Spinal cord (tissue), 10 donors: ENCODE results near the gene C1QTNF4. TPM values are rescaled to one million over a fixed set of nuclear protein-coding genes. Genes with fewer than 3 reads are reported as not detected.
A peak's percentile ranks its signal among the peaks of the same experiment; 100 is the strongest.
"Not testable (repeated sequence)": the region's sequence is repeated elsewhere in the genome, so short reads cannot be mapped to it uniquely, and the experiment has no call there.

Source experiments
- DNase-seq, 6 donors: peaks; one replicate each; pipeline versions ENCODE4 v3.0.0 to v3.0.0-alpha.2; 2013 to 2015; ENCODE audit warnings: low spot score in 6 of 6, low read depth in 4 of 6
- H3K27ac ChIP-seq: one replicate; pipeline ENCODE4 v1.5.1; 2013; ENCODE audit warnings: low read depth, low read length, control low read depth
- H3K27me3 ChIP-seq: one replicate; pipeline ENCODE4 v1.6.1; 2013; ENCODE audit warnings: low read length; ENCODE audit not compliant: control insufficient read depth, insufficient read depth
- H3K36me3 ChIP-seq: one replicate; pipeline ENCODE4 v1.6.1; 2013; ENCODE audit warnings: low read length; ENCODE audit not compliant: control insufficient read depth, insufficient read depth
- H3K4me1 ChIP-seq: one replicate; pipeline ENCODE4 v1.6.1; 2013; ENCODE audit warnings: low read length; ENCODE audit not compliant: control insufficient read depth, insufficient read depth
- H3K4me3 ChIP-seq: one replicate; pipeline ENCODE4 v1.5.1; 2013; ENCODE audit warnings: low read depth, low read length, control low read depth
- H3K9me3 ChIP-seq: one replicate; pipeline ENCODE4 v1.6.1; 2013; ENCODE audit warnings: low read length; ENCODE audit not compliant: control insufficient read depth, insufficient read depth
- WGBS: methylation state at CpG from one replicate; pipeline ENCODE4 v1.1.5; 2013; ENCODE audit warnings: missing lambda C conversion rate; ENCODE audit not compliant: insufficient coverage; 5-methylcytosine and 5-hydroxymethylcytosine counted together
- polyA plus RNA-seq, 2 donors: library from polyadenylated mRNA; unstranded; fragments of 120-200 nt; gene quantifications; one replicate each; pipeline ENCODE4 v1.2.1, GENCODE V29; 2013; ENCODE audit not compliant: insufficient read length in 2 of 2
- total RNA-seq, 2 donors: library from RNA; depleted of rRNA in 1 of 2; stranded (reverse); fragments of 120-200 nt in 1 of 2; fragments of >200 nt in 1 of 2; gene quantifications; one replicate each; pipeline versions ENCODE4 v1.2.3 to v1.2.4, GENCODE V29; 2013 to 2014
- donor health status: healthy.

C1QTNF4 gene
- total and polyA plus RNA-seq, 4 donors = 15.8 to 113 (median 63.3) TPM

- no peak overlapping the region for H3K27ac ChIP-seq
- peaks cover 55% of the 10 kb centered on the region for H3K36me3 ChIP-seq
- no CpG with 5 or more reads among the region's 1 CpG for WGBS
- H3K9me3 ChIP-seq = no peaks in the 10 kb centered on the region
- no peak for DNase-seq
- H3K4me3 ChIP-seq = no peak overlapping the region
- H3K4me1 ChIP-seq = peaks cover 11% of the 10 kb centered on the region
- no peaks in the 10 kb centered on the region for H3K27me3 ChIP-seq
Observed at GRCh38 chr11:47571895-47572294, 22.3 kb downstream of the C1QTNF4 start.

- no peaks in the 10 kb centered on the region for H3K9me3 ChIP-seq
- peaks cover 52% of the 10 kb centered on the region for H3K36me3 ChIP-seq
- peaks cover 12% of the 10 kb centered on the region for H3K4me1 ChIP-seq
- H3K27me3 ChIP-seq = no peaks in the 10 kb centered on the region
- no peak overlapping the region for H3K27ac ChIP-seq
- no peak overlapping the region for H3K4me3 ChIP-seq
- DNase-seq = no peak
- 69% methylated on average over 3 of the region's 4 CpGs for WGBS
Observed at GRCh38 chr11:47571357-47571729, 22.9 kb downstream of the C1QTNF4 start.

GRCh38 chr11:47570651-47571356 lies 23.4 kb downstream of the C1QTNF4 start:
- no peaks in the 10 kb centered on the region for H3K27me3 ChIP-seq
- H3K36me3 ChIP-seq = peaks cover 47% of the 10 kb centered on the region
- 100% methylated on average over 1 of the region's 3 CpGs for WGBS
- no peaks in the 10 kb centered on the region for H3K9me3 ChIP-seq
- no peak overlapping the region for H3K4me3 ChIP-seq
- no peak overlapping the region for H3K27ac ChIP-seq
- no peak for DNase-seq
- H3K4me1 ChIP-seq = peaks cover 18% of the 10 kb centered on the region

DNA sequence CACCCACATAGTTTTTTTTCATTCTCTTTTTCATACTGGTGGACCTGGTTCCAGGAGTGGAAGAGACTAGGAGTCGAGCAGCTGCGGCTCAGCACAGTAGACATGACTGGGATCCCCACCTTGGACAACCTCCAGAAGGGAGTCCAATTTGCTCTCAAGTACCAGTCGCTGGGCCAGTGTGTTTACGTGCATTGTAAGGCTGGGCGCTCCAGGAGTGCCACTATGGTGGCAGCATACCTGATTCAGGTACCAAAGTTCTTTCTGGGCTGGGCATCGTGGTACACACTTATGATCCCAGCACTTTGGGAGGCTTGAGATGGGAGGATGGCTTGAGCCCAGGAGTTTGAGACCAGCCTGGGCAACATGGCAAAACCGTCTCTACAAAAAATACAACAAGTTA lies 24.6 kb downstream of the C1QTNF4 start:
- Histone ChIP-seq H3K4me1 (peaks cover 27% of the 10 kb centered on the region), H3K27ac (no peak overlapping the region), H3K27me3 (no peaks in the 10 kb centered on the region), H3K36me3 (peaks cover 35% of the 10 kb centered on the region), H3K9me3 (no peaks in the 10 kb centered on the region), H3K4me3 (no peak overlapping the region)
- DNase-seq = no peak
- over 99% methylated on average over 7 of the region's 7 CpGs for WGBS

DNA sequence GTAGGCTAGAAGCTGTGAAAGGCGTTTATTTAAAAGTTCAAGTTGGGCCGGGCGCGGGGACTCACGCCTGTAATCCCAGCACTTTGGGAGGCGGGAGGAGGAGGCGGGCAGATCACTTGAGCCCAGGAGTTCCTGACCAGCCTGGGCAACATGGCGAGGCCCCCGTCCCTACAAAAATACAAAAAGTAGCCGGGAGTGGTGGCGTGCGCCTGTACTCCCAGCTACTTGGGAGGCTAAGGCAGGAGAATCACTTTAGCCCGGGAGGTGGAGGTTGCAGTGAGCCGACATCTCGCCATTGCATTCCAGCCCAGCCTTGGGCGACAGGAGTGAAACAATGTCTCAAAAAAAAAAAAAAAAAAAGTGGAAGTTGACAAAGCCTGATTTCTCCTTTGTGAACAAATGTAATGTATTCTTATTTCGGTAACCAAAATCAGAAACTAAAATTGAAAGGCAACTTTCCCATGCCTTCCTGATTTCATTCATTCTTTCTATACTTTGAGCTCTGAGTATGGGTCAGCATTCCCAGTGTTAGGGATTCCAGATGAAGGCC lies 28.0 kb downstream of the C1QTNF4 start:
- 48% methylated on average over 12 of the region's 17 CpGs for WGBS
- Histone ChIP-seq H3K4me1 (peaks cover 16% of the 10 kb centered on the region), H3K36me3 (peaks cover 19% of the 10 kb centered on the region), H3K4me3 (peak overlapping the region; percentile 74), H3K27me3 (no peaks in the 10 kb centered on the region), H3K27ac (no peak overlapping the region), H3K9me3 (no peaks in the 10 kb centered on the region)
- DNase-seq = no peak

GRCh38 chr11:47565340-47566148 lies 28.7 kb downstream of the C1QTNF4 start, which contains the start of gene PTPMT1:
Gene PTPMT1, plus strand, starts transcription at chr11:47565599. Its CDS starts 24 bp downstream, at chr11:47565623.
- Histone ChIP-seq H3K36me3 (peaks cover 19% of the 10 kb centered on the region), H3K4me1 (peaks cover 16% of the 10 kb centered on the region), H3K27ac (peak within 1 kb of the TSS; percentile 82), H3K4me3 (peak within 1 kb of the TSS; percentile 74), H3K9me3 (no peaks in the 10 kb centered on the region), H3K27me3 (no peaks in the 10 kb centered on the region)
- under 1% methylated on average over 86 of the region's 86 CpGs for WGBS
- DNase-seq = peak in 2 of 6 donors; percentile 76 to 79

DNA sequence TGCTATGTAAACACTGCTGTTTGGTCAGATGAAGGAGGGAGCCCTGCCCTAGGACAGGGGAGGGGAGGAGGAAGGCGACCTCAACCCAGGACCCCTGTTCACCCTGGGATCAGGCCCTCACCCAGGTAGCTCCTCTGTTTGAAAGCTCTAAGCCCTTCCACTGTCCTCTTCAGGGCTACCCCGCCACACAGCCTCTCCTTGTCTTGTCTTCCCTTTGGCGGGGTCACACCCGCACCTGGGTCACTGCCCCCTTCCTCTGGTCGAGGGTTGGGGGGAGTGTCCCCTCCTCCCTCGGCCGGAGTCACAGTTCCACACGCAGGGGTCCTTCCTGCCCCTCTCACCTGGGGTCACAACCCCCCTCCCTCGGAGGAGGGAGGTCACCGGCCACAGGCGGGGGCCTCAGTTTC lies 29.3 kb downstream of the C1QTNF4 start:
- H3K27me3 ChIP-seq = no peaks in the 10 kb centered on the region
- no peaks in the 10 kb centered on the region for H3K9me3 ChIP-seq
- peaks cover 16% of the 10 kb centered on the region for H3K4me1 ChIP-seq
- 8% methylated on average over 9 of the region's 11 CpGs for WGBS
- peak overlapping the region; percentile 74 for H3K4me3 ChIP-seq
- peak overlapping the region; percentile 82 for H3K27ac ChIP-seq
- peaks cover 15% of the 10 kb centered on the region for H3K36me3 ChIP-seq
- DNase-seq = no peak

- not testable (repeated sequence) for H3K27me3 ChIP-seq, DNase-seq, H3K9me3 ChIP-seq, H3K4me3 ChIP-seq, H3K36me3 ChIP-seq, H3K27ac ChIP-seq
- WGBS = 100% methylated on average over 3 of the region's 10 CpGs
- H3K4me1 ChIP-seq = peaks cover 16% of the 10 kb centered on the region
Observed at GRCh38 chr11:47564366-47564765, 29.8 kb downstream of the C1QTNF4 start.

- peaks cover 16% of the 10 kb centered on the region for H3K4me1 ChIP-seq
- WGBS = 100% methylated on average over 2 of the region's 4 CpGs
- H3K27me3 ChIP-seq, H3K9me3 ChIP-seq, DNase-seq, H3K36me3 ChIP-seq, H3K4me3 ChIP-seq, H3K27ac ChIP-seq: not testable (repeated sequence)
Observed at GRCh38 chr11:47562393-47562792, 31.8 kb downstream of the C1QTNF4 start.
